H9 (cell line): ENCODE data around the gene DCDC2C. TPM values are rescaled to one million over a fixed set of nuclear protein-coding genes. Genes with fewer than 3 reads are reported as not detected.

Source experiments
- DNase-seq: peaks from one replicate; pipeline ENCODE4 v3.0.0-alpha.2; 2017
- H2AFZ ChIP-seq: one replicate; pipeline ENCODE4 v1.6.1; 2013; ENCODE audit warnings: mild to moderate bottlenecking, low read length, control low read depth, moderate library complexity
- H2AK5ac ChIP-seq: 2 replicates; pipeline ENCODE4 v1.6.1; 2013; ENCODE audit warnings: low read length, control low read depth, mixed read lengths; ENCODE audit not compliant: insufficient read length
- H2BK120ac ChIP-seq: one replicate; pipeline ENCODE4 v1.6.1; 2013; ENCODE audit warnings: low read depth, mild to moderate bottlenecking, low read length, control low read depth, inconsistent platforms; ENCODE audit not compliant: poor library complexity, severe bottlenecking
- H2BK12ac ChIP-seq: 2 replicates; pipeline ENCODE4 v1.6.1; 2013; ENCODE audit warnings: low read length, control low read depth, mixed read lengths, low read depth; ENCODE audit not compliant: insufficient read length
- H2BK15ac ChIP-seq: 2 replicates; pipeline ENCODE4 v1.6.1; 2013; ENCODE audit warnings: low read depth, low read length, control low read depth
- H2BK20ac ChIP-seq: one replicate; pipeline ENCODE4 v1.6.1; 2013; ENCODE audit warnings: low read depth, mild to moderate bottlenecking, low read length, control low read depth, inconsistent platforms; ENCODE audit not compliant: poor library complexity, severe bottlenecking
- H2BK5ac ChIP-seq: 2 replicates; pipeline ENCODE4 v1.6.1; 2013; ENCODE audit warnings: low read length, control low read depth, mixed read lengths; ENCODE audit not compliant: insufficient read length
- H3K14ac ChIP-seq: 2 replicates; pipeline ENCODE4 v1.6.1; 2013; ENCODE audit warnings: low read length, control low read depth; ENCODE audit not compliant: insufficient read depth
- H3K18ac ChIP-seq: 2 replicates; pipeline ENCODE4 v1.6.1; 2013; ENCODE audit warnings: low read depth, mild to moderate bottlenecking, mixed read lengths, low read length, control low read depth; ENCODE audit not compliant: insufficient read length
- H3K23ac ChIP-seq: 2 replicates; pipeline ENCODE4 v1.6.1; 2013; ENCODE audit warnings: low read length, control low read depth, mixed read lengths, low read depth; ENCODE audit not compliant: insufficient read length
- H3K23me2 ChIP-seq: 2 replicates; pipeline ENCODE4 v1.6.1; 2013; ENCODE audit warnings: low read depth, mild to moderate bottlenecking, mixed read lengths, low read length, control low read depth; ENCODE audit not compliant: insufficient read length, poor library complexity, severe bottlenecking
- H3K27ac ChIP-seq: 2 replicates; pipeline ENCODE4 v1.5.1; 2013; ENCODE audit warnings: low read length, control low read depth, mixed read lengths, low read depth; ENCODE audit not compliant: insufficient read length
- H3K27me3 ChIP-seq: 2 replicates; pipeline ENCODE4 v1.6.1; 2013; ENCODE audit warnings: low read length, control low read depth, inconsistent platforms; ENCODE audit not compliant: insufficient read depth
- H3K4ac ChIP-seq: 2 replicates; pipeline ENCODE4 v1.6.1; 2013; ENCODE audit warnings: low read depth, mild to moderate bottlenecking, control low read depth, inconsistent platforms, low read length, moderate library complexity
- H3K4me1 ChIP-seq: 2 replicates; pipeline ENCODE4 v1.6.1; 2013; ENCODE audit warnings: low read length, control low read depth, inconsistent platforms; ENCODE audit not compliant: insufficient read depth
- H3K4me2 ChIP-seq: 2 replicates; pipeline ENCODE4 v1.6.1; 2013; ENCODE audit warnings: low read length, control low read depth, mixed read lengths; ENCODE audit not compliant: insufficient read length, insufficient read depth
- H3K56ac ChIP-seq: 2 replicates; pipeline ENCODE4 v1.6.1; 2013; ENCODE audit warnings: low read depth, mild to moderate bottlenecking, mixed read lengths, low read length, control low read depth; ENCODE audit not compliant: insufficient read length
- H3K79me1 ChIP-seq: 2 replicates; pipeline ENCODE4 v1.6.1; 2013; ENCODE audit warnings: low read depth, mild to moderate bottlenecking, moderate library complexity, low read length, control low read depth, inconsistent platforms; ENCODE audit not compliant: insufficient read depth, poor library complexity, severe bottlenecking
- H3K79me2 ChIP-seq: 2 replicates; pipeline ENCODE4 v1.6.1; 2013; ENCODE audit warnings: low read length, control low read depth, inconsistent platforms; ENCODE audit not compliant: insufficient read depth
- H3K9ac ChIP-seq: 2 replicates; pipeline ENCODE4 v1.6.1; 2013; ENCODE audit warnings: low read length, control low read depth, mixed read lengths; ENCODE audit not compliant: insufficient read length; ENCODE audit errors: extremely low read depth
- H3K9me3 ChIP-seq: one replicate; pipeline ENCODE4 v1.6.1; 2013; ENCODE audit warnings: low read depth, low read length, inconsistent platforms; ENCODE audit not compliant: control insufficient read depth
- H3T11ph ChIP-seq: one replicate; pipeline ENCODE4 v1.6.1; 2013; ENCODE audit warnings: mild to moderate bottlenecking, low read length, control low read depth, inconsistent platforms
- H4K20me1 ChIP-seq: one replicate; pipeline ENCODE4 v1.6.1; 2013; ENCODE audit not compliant: control insufficient read depth, insufficient read length, insufficient read depth
- H4K5ac ChIP-seq: 2 replicates; pipeline ENCODE4 v1.6.1; 2013; ENCODE audit warnings: low read depth, mild to moderate bottlenecking, mixed read lengths, low read length, control low read depth; ENCODE audit not compliant: insufficient read length
- H4K8ac ChIP-seq: replicated peaks from 2 replicates; pipeline ENCODE4 v1.6.1; 2013; ENCODE audit warnings: low read length, control low read depth, mixed read lengths, low read depth; ENCODE audit not compliant: insufficient read length
- H4K91ac ChIP-seq: 2 replicates; pipeline ENCODE4 v1.6.1; 2013; ENCODE audit warnings: low read depth, mild to moderate bottlenecking, moderate library complexity, mixed read lengths, low read length, control low read depth; ENCODE audit not compliant: insufficient read length
- H3K27ac Mint-ChIP-seq, 3 experiments: 2 replicates in 2 of 3; 3 replicates in 1 of 3; pipeline ENCODE4 v1.8.0; 2020 to 2021; ENCODE audit warnings: mixed read lengths in 3 of 3, mild to moderate bottlenecking in 1 of 3, moderate library complexity in 1 of 3
- H3K27me3 Mint-ChIP-seq: 2 replicates; pipeline ENCODE4 v1.8.0; 2021; ENCODE audit warnings: low read depth, mild to moderate bottlenecking, moderate library complexity, mixed read lengths
- H3K36me3 Mint-ChIP-seq, 3 experiments: 2 replicates in 2 of 3; 3 replicates in 1 of 3; pipeline ENCODE4 v1.8.0; 2020 to 2021; ENCODE audit warnings: low read depth in 3 of 3, mixed read lengths in 3 of 3; ENCODE audit not compliant: insufficient read depth in 1 of 3
- H3K4me1 Mint-ChIP-seq, 2 experiments: 2 replicates each; pipeline ENCODE4 v1.8.0; 2020; ENCODE audit warnings: mixed read lengths in 2 of 2
- H3K4me3 Mint-ChIP-seq, 2 experiments: 2 replicates in 1 of 2; 3 replicates in 1 of 2; pipeline ENCODE4 v1.8.0; 2020 to 2021; ENCODE audit warnings: mild to moderate bottlenecking in 2 of 2, mixed read lengths in 2 of 2, moderate library complexity in 1 of 2
- H3K9me3 Mint-ChIP-seq, 2 experiments: 2 replicates in 1 of 2; 3 replicates in 1 of 2; pipeline ENCODE4 v1.8.0; 2020; ENCODE audit warnings: mild to moderate bottlenecking in 2 of 2, mixed read lengths in 2 of 2, moderate library complexity in 1 of 2
- CTCF ChIP-seq: fragments of 200-600 bp; sonication (generic); conservative IDR thresholded peaks from 3 replicates; pipeline ENCODE4 v1.8.0; 2021; ENCODE audit warnings: antibody characterized with exemption, mild to moderate bottlenecking
- WGBS: extraction: QIAGEN DNeasy Blood & Tissue Kit; methylation state at CpG from one replicate; pipeline ENCODE4 v1.1.7; 2013; ENCODE audit warnings: missing lambda C conversion rate, low lambda C conversion rate, mixed read lengths; ENCODE audit not compliant: insufficient read length; ENCODE audit errors: extremely low coverage; 5-methylcytosine and 5-hydroxymethylcytosine counted together
- total RNA-seq: library from RNA; stranded (reverse); gene quantifications from 2 replicates; pipeline ENCODE4 v1.2.1, GENCODE V29; 2021

The DCDC2C gene
- total RNA-seq, 1 experiment from 2014 or later, result not detected

DNA sequence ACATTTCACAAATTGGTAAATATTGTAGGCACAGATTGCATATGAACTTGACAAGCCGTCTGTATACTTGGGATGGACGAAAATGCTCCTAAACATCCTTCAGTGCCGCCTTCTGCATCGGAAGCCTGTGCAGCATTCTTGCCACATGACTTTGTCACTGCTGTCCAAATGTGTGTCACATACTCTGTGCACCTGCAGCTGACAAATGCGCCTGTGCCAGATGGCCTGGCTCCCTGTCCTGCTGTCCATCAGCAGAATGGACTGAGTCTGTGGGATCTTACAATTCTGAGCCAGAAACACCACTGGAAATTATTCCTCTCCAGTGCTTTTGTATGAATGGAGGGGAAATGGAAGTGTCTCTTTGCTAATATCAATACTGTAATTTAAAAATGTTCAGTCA is 89.9 kb downstream of the DCDC2C start:
- Mint-ChIP-seq H3K27me3 (no peaks in the 10 kb centered on the region; the same call in 1 of the 2 replicates), H3K36me3 (peaks cover 0 to 4% (median 2%) of the 10 kb centered on the region in 3 experiments; a peak in 2 of 7 replicates), H3K9me3 (peaks cover 0 to 5% of the 10 kb centered on the region in 2 experiments; a peak in 2 of 5 replicates), H3K4me3 (no peak overlapping the region), H3K4me1 (peaks cover 2 to 3% of the 10 kb centered on the region in 2 experiments; a peak in 2 of 4 replicates), H3K27ac (no peak overlapping the region)
- Histone ChIP-seq H4K5ac (no peak overlapping the region), H2AK5ac (no peak overlapping the region), H3K23me2 (no peaks in the 10 kb centered on the region), H3K27me3 (no peaks in the 10 kb centered on the region), H3K79me2 (no peaks in the 10 kb centered on the region), H2BK15ac (no peak overlapping the region), H3K79me1 (no peaks in the 10 kb centered on the region), H2BK20ac (no peak overlapping the region), H3K56ac (no peak overlapping the region), H4K20me1 (no peaks in the 10 kb centered on the region), H3K18ac (no peak overlapping the region), H3K4me2 (no peak overlapping the region), H3K9ac (no peak overlapping the region), H4K91ac (no peak overlapping the region), H3K4me1 (no peaks in the 10 kb centered on the region), H3K23ac (no peak overlapping the region), H3K14ac (no peak overlapping the region), H2BK12ac (no peak overlapping the region), H3K9me3 (no peaks in the 10 kb centered on the region), H3K4ac (no peak overlapping the region), H4K8ac (no peak overlapping the region), H3T11ph (no peak overlapping the region), H2AFZ (no peak overlapping the region), H2BK5ac (no peak overlapping the region), H3K27ac (no peak overlapping the region), H2BK120ac (no peak overlapping the region)
- TF ChIP-seq CTCF, result no peak
- no CpG with 5 or more reads among the region's 5 CpGs for WGBS
- no peak for DNase-seq
